GM18858 (cell line): ENCODE measurements around the gene OR51D1.

Source experiments
- ATAC-seq: cut with Tn5 transposase; IDR thresholded peaks from one replicate; pipeline ENCODE4 v1.9.1; 2021; ENCODE audit not compliant: unreplicated experiment

Gene OR51D1

DNA sequence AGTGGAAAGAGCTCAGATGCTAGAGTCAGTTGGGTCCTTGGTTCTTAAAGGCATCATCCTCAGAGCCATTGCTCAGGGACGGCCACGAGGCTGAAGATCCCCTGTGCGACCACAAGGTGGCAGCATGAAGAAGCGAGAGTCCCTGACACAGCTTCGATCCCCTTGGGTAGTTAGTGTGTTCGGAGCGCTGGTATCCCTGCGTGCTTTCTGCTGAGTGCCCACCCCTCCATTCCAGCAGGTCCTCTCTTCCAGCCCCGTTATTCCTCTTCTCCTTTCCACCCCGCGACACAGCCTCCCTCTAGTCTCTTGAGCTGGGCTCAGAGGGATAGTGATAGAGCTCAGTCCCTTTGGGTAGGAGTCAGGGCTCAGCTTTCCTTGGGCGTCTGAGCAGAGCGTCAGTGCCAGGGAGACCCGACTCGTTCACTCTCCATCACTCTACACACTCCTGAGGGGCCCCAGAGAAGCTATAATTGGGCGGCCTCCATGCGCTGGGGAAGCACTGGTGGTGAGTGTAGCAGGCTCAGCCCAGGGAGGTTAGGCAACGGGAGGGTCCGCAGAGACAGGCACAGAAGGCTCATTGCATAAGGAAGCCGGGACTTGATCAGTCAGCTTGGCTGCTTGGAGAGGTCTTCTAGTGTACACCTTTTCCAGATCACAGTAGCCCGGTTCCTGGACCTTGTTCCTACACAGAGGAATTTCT is at the start of gene OR51D1:
TSS of gene OR51D1 (plus strand) at position 516 of the 700 bp plus-strand sequence. CDS start 2,314 bp downstream, outside the sequence.
- ATAC-seq, result peak; percentile 90

DNA sequence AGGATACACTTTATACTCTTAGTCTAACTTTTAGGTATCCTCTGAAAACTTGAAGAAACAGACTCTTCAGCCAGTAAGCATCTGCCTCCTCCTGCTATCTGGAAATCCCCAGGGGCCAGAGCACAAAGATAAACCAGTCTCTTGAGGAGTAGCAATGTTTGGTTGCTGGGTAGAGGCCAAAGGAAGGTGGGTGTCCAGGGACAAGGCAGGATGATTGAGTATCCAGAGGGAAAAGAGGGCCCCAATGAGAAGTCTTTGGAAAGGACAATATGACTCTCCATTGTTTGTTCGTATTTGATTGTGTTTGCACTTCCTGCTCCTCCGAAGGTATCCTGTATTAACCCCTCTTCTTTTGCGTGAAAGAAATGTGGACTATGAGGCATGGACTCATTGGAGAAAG is 48.3 kb upstream of the OR51D1 start:
- ATAC-seq, result no peak

- no peak for ATAC-seq
Observed at GRCh38 chr11:4593739-4594138, 43.5 kb upstream of the OR51D1 start, which contains the start of gene OR52I1. Gene OR52I1 (plus strand): TSS chr11:4594039. CDS start chr11:4594039, 0 bp downstream.

DNA sequence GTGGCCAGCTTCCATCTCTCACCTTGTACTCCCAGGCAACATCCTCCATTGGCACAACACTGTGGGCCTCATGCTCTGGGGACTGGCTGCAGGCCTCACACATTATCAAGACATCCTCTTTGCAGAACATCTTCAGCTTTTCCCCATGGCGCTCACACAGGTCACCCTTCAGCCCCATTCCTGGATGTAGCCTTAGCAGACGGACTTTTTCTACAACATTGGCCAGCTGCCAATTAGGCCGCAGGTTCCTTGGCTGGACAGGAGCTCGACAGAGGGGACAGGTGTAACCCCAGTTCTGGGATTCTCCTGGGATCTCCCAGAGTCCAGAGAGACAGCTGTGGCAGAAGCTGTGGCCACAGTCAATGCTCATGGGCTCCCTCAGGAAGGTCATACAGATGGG is 32.2 kb upstream of the OR51D1 start:
- ATAC-seq, result no peak

GRCh38 chr11:4606231-4607015 is 30.9 kb upstream of the OR51D1 start:
- ATAC-seq, result no peak

GRCh38 chr11:4607096-4607495 is 30.2 kb upstream of the OR51D1 start:
- ATAC-seq, result no peak

- ATAC-seq, result peak; percentile 99
Observed at GRCh38 chr11:4607781-4608666, 29.3 kb upstream of the OR51D1 start, which contains the start of gene TRIM68. Gene TRIM68 (minus strand): TSS chr11:4608231. CDS start chr11:4605504, 2,727 bp downstream.

DNA sequence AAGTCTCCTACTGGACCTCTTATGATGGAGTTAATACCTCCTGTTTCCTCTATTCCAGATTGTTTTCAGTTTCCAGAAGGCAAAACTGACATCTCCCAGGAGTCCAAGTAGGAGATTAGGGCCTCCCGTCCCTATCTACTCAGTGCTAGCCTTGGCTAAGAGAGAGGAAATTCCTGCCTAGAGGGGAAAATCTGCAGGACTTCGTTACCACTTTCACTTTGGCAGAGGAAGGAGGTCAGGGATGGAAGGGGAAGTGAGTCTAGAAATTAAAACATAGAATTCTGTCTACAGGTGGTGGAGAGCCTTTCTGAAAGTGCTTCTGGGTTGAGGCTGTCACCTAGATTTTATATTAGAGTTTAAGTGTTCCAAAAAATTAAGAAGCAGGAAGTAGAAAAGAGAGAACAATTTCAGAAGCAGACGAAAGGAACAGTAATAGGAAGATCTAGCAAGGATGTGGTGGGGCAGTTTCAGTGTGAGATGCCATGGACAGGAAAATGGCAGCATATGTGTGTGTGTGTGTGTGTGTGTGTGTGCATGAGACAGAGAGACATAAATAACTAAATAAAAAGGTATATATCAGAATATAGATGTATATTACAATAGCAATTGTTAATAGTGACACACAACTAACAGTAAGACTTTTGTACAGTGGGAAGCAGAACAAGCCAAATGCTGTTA is 26.9 kb upstream of the OR51D1 start:
- ATAC-seq, result no peak

- ATAC-seq, result no peak
Observed at GRCh38 chr11:4611986-4612385, 25.3 kb upstream of the OR51D1 start.

- no peak for ATAC-seq
Observed at GRCh38 chr11:4615856-4616444, 21.3 kb upstream of the OR51D1 start.

GRCh38 chr11:4619514-4619913 is 17.8 kb upstream of the OR51D1 start:
- no peak for ATAC-seq

GRCh38 chr11:4626207-4627099 is 10.8 kb upstream of the OR51D1 start:
- ATAC-seq, result no peak

GRCh38 chr11:4636136-4636535 is 1.1 kb upstream of the OR51D1 start:
- ATAC-seq, result no peak

DNA sequence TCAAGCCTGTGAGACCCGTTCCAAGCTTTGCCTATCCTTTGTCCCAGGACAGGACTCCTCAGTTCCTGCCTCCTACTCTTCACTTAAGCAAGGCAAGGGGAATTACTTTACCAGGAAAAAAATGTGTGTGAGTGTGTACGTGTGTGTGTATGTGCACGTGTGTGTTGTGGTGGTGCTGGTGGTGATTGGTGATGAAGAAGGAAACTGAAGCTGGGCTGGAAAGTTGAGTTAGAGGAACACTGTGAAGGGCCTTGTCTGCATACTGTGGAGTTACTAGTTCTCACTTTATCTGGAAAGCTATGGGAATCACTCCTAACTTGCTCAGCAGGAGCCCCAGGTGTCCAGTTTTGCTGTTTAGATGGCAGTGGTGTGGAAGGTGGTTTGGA is 378 bp downstream of the OR51D1 start:
- ATAC-seq, result no peak

GRCh38 chr11:4639931-4640330 is 2.7 kb downstream of the OR51D1 start:
- no peak for ATAC-seq

DNA sequence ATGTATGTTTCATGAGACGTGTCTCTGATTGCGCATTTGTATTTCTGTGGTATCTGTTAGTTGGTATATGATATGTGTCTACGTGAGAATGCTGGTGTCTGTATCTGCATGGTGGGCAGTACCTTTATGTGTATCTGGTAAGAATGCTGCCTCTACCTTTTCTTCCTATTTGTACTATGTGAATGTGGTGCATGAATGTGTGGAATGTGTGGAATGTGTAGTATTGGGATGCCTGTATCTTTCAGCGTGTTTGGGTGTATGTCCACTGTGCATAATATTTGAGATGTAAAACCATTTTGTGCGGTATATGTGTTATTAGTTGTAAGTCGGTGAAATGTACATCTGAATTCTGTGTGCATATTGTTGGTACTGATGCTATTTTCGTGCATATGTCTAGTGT is 4.2 kb downstream of the OR51D1 start:
- ATAC-seq, result no peak

DNA sequence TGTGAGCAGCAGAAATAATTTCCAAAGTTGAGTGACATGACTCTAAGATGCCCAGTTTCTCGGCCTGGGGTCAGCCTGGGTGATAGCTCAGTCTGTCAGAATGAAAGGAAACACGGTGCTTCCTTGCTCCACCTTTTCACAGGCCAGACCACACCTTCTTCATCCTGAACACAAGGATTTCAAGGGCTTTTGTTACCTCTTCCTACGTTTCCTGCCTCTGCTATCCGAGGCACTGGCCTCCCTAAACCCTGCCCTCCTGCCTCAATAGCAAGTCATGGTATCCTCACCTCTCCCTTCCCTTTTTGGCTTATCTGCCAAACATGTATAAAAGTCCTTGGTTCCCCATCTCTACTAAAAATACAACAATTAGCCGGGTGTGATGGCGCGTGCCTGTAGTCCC is 4.8 kb downstream of the OR51D1 start:
- ATAC-seq, result no peak

GRCh38 chr11:4643076-4643475 is 5.8 kb downstream of the OR51D1 start:
- no peak for ATAC-seq

DNA sequence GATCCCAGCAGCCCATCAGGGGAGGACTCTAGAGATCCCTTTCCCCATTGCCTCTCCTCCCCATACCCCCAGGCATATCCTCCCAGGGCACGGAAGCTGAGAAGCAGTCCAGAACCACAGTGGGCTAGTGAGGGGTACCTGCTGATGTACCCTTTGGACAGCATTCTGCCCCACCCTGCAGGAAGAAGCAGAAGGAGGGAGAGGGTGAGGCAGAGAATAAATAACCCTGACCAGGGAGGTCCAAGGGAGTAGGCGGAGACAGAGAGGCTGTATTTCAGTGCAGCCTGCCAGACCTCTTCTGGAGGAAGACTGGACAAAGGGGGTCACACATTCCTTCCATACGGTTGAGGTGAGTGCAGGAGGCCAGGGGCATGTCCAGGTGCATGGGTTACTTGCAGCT is 6.4 kb downstream of the OR51D1 start, which contains the start of gene OR51E1:
TSS of gene OR51E1 (plus strand) at position 301 of the 400 bp plus-strand sequence. CDS start 8,545 bp downstream, outside the sequence.
- ATAC-seq, result no peak
